ENCODE results near the gene ANKIB1.
"Not testable (repeated sequence)": the region's sequence is repeated elsewhere in the genome, so short reads cannot be mapped to it uniquely, and the experiment has no call there.

Gene ANKIB1

GRCh38 chr7:92415225-92415624 lies 169.5 kb downstream of the ANKIB1 start:
- no peak for DNase-seq

- DNase-seq = peak in 1 of 2 experiments; percentile 33
Measured at GRCh38 chr7:92417913-92418312, 172.1 kb downstream of the ANKIB1 start.

- DNase-seq = no peak
Measured at GRCh38 chr7:92421676-92422435, 176.1 kb downstream of the ANKIB1 start.

- no peak for DNase-seq
Measured at GRCh38 chr7:92422926-92423325, 177.2 kb downstream of the ANKIB1 start.

DNA sequence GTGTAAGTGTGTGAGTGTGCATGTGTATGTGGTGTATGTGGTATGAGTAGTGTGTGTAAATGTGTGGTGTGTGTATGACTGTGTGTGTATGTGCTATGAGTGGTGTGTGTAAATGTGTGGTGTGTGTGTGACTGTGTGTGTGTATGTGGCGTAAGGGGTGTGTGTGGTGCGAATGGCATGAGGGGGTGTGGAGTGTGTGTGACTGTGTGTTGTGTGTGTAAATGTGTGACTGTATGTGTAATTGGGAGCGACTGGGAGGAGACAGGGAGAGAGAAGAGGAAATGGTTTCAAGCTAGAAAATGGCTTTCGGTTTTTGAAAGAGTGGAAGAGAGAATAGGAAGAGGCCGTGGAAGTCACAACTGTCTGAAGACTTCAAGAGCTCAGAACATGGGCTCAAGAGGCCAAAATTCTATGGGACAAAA lies 177.9 kb downstream of the ANKIB1 start:
- DNase-seq = no peak

DNA sequence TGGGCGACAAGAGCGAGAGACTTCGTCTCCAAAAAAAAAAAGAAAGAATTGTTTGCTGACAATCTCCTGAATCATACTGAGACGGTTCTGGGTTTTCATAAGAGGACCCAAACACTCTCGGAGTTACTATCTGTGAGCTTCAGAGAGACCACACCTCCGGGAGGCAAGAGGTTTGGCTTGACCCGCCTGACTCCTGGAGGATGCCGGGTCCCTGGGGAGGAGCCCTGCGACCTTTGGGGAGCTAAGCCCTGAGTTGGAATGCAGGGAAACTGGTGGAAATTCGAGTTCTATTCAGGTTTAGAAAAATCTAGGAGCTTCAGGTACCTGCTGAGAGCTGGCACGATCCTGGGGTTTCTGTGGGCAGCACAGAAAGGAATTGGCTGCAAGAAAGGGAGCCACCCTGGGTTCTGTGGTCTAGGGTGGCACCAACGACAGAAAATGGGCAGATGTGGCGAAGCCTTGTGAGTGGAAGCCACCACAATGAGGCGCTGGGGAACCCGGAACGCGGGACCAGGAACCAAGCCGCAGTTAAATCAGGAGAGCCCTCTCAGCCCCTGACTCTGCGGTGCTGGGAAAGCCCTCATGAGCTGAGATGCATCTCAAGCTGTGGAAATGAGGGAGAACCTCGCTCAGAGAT lies 179.7 kb downstream of the ANKIB1 start:
- no peak for DNase-seq

DNA sequence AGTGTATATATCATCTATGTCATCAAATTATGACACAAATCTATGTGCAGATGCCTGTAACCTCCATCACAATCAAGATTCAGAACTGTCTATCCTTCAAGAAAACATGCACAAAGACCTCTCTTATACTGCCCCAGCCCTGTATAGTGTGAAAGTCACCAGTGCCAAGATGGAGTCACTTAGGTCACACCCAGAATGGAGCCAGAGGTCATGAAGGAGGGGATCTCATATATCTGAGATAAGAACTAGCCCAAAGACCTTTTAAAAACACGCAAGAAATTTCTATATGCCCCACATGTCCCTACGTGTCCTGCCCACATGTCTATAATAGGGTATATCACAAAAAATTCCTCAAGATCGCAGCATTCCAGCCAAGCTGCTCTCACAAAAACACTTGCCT lies 181.4 kb downstream of the ANKIB1 start:
- no peak for DNase-seq

- DNase-seq = no peak
Measured at GRCh38 chr7:92432299-92432946, 186.6 kb downstream of the ANKIB1 start.

DNA sequence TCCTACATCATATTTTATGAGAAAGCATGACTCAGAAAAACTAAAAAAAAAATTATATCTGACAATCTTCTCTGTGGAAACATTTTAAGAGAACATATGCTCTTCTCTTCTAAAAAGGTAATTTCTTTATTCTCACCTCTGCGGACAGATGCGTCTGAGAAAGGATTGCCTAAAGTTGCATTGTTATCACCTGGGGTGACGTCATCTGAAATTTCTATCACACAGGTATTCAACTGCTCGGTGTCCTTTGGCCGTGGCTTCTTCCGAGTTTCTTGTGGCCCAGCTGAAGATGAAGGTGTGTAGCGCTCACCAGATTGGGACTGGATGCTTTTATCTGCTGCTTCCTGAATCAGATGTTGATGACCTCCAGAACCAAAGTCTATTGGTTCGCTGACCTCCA lies 187.2 kb downstream of the ANKIB1 start:
- no peak for DNase-seq

DNA sequence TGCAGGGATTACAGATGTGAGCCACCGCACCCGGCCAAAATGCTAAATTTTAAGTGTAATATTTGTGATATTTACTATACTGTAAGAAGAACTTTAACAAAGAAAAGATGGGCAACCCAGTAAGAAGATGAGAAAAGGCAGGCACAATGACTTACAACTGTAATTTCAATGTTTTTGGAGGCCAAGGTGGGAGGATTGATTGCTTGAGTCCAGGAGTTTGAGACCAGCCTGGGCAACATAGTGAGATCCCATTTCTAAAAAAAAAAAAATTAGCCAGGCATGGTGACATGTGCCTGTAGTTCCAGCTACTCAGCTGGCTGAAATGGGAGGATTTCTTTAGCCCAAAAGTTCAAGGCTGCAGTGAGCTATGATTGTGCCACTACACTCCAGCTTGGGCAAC lies 189.8 kb downstream of the ANKIB1 start:
- no peak for DNase-seq

GRCh38 chr7:92436612-92437445 lies 191.1 kb downstream of the ANKIB1 start:
- no peak for DNase-seq

DNA sequence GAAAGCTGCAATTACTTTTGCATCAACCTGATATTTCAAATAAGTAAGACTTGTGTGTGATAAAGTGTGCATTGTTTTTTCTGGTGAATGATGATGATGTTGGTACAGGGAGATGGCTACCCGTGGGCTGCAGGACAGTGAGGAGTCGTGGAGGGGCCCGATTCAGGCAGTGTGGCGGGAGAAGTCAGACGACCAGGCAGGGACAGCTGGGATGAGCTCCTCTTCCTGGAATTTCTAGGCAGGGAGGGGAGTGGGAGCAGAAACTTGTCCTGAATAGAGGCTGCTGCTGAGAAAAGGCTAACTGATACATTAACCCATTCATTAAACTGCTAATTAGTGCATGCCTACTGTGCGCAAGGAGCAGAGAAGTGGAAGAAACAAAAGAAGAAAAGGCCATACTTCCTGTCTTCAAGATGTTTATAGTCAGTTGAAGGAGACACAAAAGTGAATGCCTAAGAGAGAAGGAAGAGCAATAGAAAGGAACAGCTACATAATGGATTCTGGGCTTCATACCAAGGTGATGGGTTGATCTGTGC lies 192.2 kb downstream of the ANKIB1 start:
- DNase-seq = no peak

- DNase-seq = not testable (repeated sequence)
Measured at GRCh38 chr7:92442720-92443119, 196.9 kb downstream of the ANKIB1 start.

DNA sequence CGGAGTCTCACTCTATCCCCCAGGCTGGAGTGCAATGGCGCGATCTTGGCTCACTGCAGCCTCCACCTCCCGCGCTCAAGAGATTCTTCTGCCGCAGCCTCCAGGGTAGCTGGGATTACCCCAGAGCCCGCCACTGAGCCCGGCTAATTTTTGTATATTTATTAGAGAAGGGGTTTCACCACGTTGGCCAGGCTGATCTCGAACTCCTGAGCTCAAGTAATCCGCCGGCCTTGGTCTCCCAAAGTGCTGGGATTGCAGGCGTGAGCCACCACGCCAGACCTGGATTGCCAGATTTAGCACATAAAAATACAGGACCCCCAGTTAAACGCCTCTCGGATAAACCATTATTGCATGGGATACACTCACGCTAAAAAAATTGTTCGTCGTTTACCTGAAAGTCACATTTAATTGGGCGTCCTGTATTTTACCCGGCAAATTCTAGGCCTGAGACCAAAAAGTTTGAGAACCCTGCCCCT lies 201.1 kb downstream of the ANKIB1 start:
- no peak for DNase-seq

DNA sequence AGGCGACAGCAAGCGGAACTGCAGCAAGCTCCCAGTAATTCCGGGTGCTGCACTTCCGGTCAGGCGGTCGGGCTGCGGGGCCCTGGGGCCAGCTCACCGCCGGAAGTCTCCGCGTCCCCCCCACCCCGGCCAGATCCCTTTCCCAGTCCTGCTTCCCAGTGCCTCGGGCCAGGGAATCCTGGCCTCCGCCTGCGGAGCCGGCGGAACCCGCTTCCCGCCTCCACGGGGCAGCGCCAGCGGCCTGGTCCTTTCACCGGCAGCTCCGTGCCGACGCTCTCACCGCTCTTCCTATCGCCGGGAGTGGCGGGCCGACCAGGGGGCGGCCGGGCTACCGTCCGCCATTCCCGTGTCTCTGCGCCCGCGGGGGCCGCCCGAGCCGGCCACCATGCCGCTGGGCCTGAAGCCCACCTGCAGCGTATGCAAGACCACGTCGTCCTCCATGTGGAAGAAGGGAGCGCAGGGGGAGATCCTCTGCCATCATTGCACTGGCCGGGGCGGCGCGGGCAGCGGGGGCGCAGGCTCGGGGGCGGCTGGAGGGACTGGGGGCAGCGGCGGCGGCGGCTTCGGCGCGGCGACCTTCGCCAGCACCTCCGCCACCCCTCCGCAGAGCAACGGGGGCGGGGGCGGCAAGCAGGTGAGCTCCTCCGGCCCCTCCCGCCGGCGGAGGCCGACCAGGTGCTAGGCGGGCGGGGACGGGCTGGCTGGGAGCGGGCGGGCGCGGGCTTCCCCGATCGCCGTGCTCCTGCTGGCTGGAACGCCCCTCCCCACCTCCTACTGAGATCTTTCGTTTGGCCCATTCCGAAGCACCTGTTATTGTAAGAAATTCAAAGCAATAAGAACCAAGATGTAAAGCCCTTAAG lies 201.8 kb downstream of the ANKIB1 start, which contains the start of gene GATAD1:
GATAD1 (plus strand) TSS at position 138 of the 860 bp plus-strand sequence; CDS start at position 386, 248 bp downstream.
- DNase-seq = peak; percentile 93 to 98

GRCh38 chr7:92448205-92448747 lies 202.5 kb downstream of the ANKIB1 start:
- DNase-seq = peak; percentile 58 to 79

Data from NCI-H526 (cell line).